ENCODE measurements around the gene PRR22.

Gene PRR22

DNA sequence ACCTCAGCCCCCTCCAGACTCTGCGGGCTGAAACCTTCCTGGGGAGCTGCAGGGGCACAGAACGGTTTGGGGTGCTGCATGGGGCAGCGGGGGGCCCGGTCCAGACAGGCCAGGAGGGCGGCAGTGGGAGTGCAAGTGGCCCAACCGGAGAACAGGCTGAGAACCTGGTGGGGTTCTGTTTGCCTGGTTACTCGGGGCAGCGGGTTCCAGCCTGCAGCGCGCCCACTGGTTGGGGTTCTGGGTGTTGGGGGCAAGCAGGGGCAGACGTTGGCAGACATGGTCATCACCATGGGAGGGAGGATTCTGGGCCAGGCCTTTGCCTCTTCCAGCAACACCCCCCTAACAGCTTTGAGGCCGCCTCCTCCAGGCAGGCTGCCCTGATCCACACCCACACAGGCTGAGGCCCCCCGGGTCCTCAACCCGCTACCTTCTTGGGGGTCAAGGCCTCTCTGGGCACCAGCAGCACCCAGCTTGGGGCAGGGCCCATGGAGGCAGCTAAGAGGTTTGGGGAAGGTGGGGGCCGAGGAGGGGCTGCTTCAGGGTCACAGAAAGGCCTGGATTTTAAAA, at the start of gene PRR22:
Gene PRR22 (minus strand): TSS at position 166 of the 567 bp plus-strand sequence. CDS start 86 bp downstream, at position 80.
- no peak for DNase-seq (ENCODE audit: low spot score)

GRCh38 chr19:5832527-5833216, 48.1 kb upstream of the PRR22 start:
- no peak for DNase-seq (ENCODE audit: low spot score)

DNA sequence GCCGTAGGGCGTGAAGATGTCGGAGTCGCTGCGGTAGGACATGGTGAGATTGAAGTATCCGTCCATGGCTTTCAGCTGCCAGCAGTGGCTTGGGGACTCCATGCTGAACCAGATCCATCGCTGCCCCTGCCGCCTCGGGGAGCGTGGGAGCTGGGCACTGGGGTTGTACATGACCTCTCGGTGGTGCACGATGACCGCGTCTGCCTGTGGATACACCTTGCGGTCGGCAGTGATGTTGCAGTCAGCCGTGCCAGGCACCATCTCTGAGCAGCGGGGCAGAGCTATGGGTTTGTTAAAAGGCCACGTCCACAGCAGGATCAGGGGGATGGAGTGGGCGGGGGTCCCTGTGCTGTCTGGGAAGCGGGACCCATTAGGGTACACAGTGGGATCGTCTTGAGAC, 47.5 kb upstream of the PRR22 start:
- DNase-seq (ENCODE audit: low spot score) = no peak

DNA sequence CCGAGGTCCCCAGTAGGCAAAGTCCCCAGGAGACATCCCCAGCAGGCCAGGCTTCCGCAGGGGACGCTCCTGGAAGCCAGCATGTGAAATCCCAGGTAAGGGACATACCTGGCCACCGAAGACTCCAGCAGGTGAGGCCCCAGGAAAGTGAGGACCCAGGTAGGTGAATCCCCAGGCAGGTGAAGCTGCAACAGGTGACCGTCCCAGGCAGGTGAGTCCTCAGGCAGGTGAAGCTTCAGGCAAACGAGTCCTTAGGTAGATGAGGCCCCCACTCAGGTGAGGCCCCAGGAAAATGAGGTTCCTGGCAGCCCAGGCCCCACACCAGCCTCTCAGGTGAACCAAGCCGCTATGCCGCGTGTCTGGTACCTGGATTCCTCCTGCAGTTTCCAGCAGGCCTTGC, 46.6 kb upstream of the PRR22 start:
- DNase-seq (ENCODE audit: low spot score) = no peak

DNA sequence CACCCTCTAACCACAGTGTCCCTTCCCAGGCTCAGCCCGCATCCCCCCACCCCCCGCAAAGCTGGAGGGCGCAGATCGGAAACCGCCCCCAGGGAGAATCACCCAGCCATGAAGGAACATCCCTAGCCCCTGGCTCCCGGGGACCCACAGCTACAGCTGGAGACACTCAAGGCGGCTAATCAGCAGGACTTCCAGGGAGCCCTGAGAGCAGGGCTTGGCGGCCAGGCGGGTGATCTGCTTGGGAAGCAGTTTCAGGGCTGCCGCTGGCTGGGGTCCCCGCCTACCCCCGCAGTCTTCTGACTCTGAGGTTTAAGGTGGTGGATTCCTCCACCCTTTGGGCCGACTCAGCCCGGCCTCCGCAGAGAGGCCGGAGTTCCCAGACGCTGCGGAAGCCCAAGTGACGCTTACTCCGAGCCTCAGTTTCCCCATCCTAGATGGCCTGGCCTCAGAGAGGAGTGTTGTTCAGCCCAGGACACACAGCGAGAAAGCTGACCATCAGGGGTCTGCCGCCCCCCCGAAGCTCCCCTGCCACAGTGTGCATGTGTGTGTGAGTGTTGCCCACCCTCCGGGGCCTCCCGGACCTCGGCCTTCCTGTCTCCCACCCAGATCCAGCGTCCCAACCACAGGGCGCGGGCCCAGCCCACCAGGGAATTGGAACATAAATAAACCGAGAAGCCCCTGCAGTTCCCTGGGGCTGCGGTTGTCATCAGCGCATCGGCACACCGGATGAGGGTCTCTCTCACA, 45.2 kb upstream of the PRR22 start:
- DNase-seq (ENCODE audit: low spot score) = no peak

- no peak for DNase-seq (ENCODE audit: low spot score)
Observed at GRCh38 chr19:5828661-5829566, 44.4 kb upstream of the PRR22 start.

DNA sequence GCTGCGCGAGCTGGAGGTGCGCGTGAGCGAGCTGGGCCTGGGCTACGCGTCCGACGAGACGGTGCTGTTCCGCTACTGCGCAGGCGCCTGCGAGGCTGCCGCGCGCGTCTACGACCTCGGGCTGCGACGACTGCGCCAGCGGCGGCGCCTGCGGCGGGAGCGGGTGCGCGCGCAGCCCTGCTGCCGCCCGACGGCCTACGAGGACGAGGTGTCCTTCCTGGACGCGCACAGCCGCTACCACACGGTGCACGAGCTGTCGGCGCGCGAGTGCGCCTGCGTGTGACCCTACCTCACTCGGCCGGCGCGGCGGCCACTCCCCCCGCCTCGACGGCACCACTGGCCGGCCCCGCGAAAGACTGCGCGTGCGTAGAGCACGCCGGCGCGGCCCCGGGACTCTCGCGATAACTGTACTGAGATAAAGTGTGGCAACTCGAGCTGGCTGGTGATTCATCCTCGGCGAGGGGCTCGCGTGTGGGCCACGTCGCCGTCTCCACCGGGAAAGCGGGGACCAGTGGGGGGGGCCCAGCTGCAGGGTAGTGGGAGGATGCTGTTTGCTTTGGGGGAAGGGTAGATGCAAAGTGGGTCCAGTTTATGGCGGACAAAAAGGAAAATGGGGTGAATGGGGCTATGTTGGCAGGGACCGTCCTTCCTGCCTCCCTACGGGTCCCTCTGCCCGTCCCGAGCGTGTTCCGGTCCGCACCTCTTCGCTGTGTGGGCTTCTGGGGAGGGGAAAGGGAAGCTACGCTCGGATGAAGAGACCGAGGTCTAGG, 43.5 kb upstream of the PRR22 start:
- DNase-seq (ENCODE audit: low spot score) = peak; percentile 91

DNA sequence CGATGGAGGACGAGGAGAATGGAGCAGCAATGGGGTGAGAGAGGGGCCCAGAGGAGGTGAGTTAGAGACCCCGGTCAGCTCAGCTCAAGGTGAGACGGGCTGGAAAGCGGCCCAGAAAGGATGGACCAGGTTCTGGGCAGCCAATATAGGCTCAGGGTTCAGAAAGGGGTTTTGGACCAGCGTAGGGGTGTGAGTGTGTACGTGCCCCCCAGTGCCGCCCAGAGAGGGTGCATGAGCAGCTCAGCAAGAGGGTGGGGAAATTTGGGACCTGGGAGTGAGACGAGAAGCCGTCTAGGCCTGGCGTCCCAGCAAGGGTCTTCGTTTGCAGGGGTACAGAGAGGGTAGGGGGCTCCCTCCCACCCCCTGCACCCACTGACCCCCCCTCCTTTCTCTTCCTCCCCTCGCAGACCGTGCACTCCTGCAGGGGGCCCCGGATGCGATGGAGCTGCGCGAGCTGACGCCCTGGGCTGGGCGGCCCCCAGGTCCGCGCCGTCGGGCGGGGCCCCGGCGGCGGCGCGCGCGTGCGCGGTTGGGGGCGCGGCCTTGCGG, 42.9 kb upstream of the PRR22 start:
- no peak for DNase-seq (ENCODE audit: low spot score)

DNA sequence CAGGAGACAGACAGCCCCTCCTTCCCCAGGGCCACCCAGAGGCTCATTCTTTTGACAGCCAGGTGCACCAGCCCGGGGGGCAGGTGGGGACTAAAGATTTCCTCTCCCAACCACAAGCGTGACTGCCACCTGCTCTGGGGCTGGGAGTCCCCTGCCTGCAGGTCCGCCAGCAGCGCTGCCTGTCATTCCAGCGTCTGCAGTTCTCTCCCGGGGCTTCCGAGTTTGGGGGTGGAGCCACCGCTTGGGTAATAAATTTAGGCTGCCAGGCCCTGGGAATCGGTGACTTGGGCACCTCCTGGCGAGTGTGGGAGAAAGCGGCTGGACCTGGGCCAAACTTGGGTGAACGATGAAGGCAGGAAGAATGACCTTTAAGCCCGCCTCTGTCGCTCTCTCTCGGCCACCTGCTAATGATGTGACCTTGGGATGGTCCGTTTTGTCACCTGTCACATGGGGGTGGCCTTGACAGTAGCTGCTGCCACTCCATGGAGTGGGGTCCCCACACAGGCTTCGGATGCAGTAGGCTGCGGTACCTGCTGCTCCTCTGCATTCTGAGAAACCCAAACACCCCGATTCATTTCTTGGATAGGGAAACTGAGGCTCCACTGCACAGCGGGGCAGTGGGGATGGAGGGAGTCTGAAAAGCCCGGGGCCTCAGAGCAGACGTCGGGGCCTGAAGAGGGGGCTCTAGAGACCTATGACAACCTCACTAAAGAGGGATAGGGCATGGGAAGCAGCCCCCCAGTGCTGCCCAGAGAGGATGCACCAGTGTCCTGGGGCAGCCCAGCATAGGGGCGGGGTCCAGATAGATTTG, 42.2 kb upstream of the PRR22 start:
- DNase-seq (ENCODE audit: low spot score) = no peak

DNA sequence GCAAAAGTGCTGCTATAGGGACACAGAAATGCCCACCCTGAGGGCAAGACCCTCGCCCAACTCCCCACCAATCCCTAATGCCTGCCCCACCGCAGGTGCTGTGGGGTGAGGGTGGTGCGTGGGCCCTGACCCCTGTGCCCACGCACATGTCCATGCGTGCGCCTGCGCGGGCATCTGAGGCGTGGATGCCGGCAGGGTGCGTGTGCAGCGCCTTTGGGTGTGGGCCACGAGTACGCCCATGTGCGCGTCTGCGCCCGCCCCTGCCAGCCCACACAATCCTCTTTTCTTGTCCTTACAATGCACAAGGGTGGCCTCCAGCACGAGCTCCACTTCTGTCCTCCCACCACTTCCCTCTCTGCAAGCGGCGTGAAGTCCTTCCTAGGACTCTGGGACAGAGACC, 40.6 kb upstream of the PRR22 start:
- DNase-seq (ENCODE audit: low spot score) = no peak

GRCh38 chr19:5824751-5825150, 40.2 kb upstream of the PRR22 start:
- DNase-seq (ENCODE audit: low spot score) = no peak

- no peak for DNase-seq (ENCODE audit: low spot score)
Observed at GRCh38 chr19:5823579-5824281, 39.2 kb upstream of the PRR22 start.

GRCh38 chr19:5822181-5822844, 37.8 kb upstream of the PRR22 start:
- DNase-seq (ENCODE audit: low spot score) = no peak

DNA sequence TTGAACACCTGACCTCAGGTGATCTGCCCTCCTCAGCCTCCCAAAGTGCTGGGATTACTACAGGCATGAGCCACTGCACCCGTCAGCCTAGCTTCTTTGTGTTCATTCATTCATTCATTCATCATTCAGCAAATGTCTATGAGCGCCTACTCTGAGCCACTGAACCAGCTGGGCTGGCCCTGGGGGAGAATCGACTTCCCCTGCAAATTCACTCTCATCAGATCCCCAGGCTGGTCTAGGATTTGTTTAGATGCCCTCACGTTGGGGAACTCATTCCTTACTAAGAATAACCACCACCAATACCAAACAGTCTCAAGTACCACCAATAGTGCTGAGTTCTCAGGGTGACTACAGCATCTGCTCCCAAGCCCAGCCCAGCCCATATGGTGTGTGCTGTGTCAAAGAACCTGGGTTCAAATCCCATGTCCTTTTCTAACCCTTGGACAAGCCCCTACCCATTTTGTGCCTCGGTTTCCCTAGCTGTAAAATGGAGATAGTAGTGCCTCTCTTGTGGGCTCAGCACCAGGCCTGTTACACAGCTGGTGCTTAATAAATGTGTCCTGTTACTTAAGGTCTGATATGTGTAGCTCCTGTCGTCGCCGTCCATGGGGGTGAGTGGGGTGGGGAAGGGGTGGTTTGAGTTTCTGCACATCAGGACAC, 37.1 kb upstream of the PRR22 start:
- no peak for DNase-seq (ENCODE audit: low spot score)

DNA sequence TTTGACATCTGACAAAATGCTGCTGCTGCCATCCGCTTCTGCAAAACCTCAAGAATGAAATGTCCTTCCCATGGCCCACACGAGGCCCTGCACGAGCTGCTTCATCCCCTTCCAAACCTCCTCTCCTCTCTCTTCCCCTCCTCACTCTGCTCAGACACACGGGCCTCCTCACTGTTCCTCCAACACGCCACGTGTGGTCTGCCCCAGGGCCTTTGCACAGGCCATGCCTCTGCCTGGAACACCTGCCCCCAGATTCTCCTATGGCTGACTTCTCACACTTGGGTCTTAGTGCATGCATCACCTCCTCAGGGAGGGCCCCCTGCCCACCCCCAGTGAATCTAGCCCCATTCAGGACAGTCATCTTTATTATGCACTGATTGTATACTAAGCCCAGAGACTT, 36.2 kb upstream of the PRR22 start:
- no peak for DNase-seq (ENCODE audit: low spot score)

- no peak for DNase-seq (ENCODE audit: low spot score)
Observed at GRCh38 chr19:5818594-5818993, 34.0 kb upstream of the PRR22 start.

GRCh38 chr19:5817218-5817617, 32.7 kb upstream of the PRR22 start:
- DNase-seq (ENCODE audit: low spot score) = no peak

DNA sequence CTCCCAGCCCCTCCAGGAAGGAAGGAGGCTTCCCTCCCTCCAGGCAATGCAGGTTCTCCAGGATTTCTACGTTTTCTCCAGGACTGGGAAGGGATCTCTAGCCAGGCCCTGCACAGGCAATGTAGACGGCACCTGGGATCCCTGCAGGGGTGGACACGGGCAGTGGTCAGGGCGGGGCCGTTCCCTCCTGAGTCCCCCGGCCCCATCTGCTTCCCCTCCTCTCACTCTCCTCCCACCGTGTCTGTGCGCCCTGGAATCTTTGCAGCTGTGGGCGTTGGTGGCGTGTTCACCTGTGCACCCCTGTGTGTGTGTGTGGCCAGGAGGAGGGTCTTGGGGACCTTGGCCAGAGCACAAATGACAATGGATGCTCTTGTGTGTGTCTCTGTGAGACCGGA, 30.3 kb upstream of the PRR22 start:
- DNase-seq (ENCODE audit: low spot score) = no peak

Data from CD4-positive, alpha-beta T cell treated with Interleukin-6 at 100 ng/mL for 8 hours (primary cell).